Parathyroid adenoma (tissue), 2 donors: ENCODE results near the gene MME.

Source experiments
- H2AFZ ChIP-seq: fragments of 300-600 bp; sonication (generic); one replicate; pipeline ENCODE4 v1.7.0; 2017; ENCODE audit warnings: antibody characterized with exemption, mild to moderate bottlenecking
- H3K27ac ChIP-seq: fragments of 300-600 bp; sonication (generic); one replicate; pipeline ENCODE4 v1.7.0; 2017
- H3K27me3 ChIP-seq: fragments of 300-600 bp; sonication (generic); one replicate; pipeline ENCODE4 v1.7.0; 2017; ENCODE audit warnings: low read length; ENCODE audit not compliant: control insufficient read depth, insufficient read depth
- H3K36me3 ChIP-seq: fragments of 300-600 bp; sonication (generic); one replicate; pipeline ENCODE4 v1.7.0; 2017; ENCODE audit warnings: low read length; ENCODE audit not compliant: control insufficient read depth, insufficient read depth
- H3K4me1 ChIP-seq: fragments of 300-600 bp; sonication (generic); one replicate; pipeline ENCODE4 v1.7.0; 2017; ENCODE audit warnings: control low read depth
- H3K4me2 ChIP-seq: fragments of 300-600 bp; sonication (generic); one replicate; pipeline ENCODE4 v1.7.0; 2017; ENCODE audit warnings: low read length
- H3K4me3 ChIP-seq: fragments of 300-600 bp; sonication (generic); one replicate; pipeline ENCODE4 v1.7.0; 2017; ENCODE audit warnings: low read depth, low read length
- H3K79me2 ChIP-seq: fragments of 300-600 bp; sonication (generic); one replicate; pipeline ENCODE4 v1.7.0; 2017; ENCODE audit warnings: control low read depth
- H3K9ac ChIP-seq: fragments of 300-600 bp; sonication (generic); one replicate; pipeline ENCODE4 v1.7.0; 2017; ENCODE audit warnings: mild to moderate bottlenecking
- H3K9me3 ChIP-seq: fragments of 300-600 bp; sonication (generic); one replicate; pipeline ENCODE4 v1.7.0; 2017; ENCODE audit warnings: low read length; ENCODE audit not compliant: control insufficient read depth
- TF ChIP-seq, protein P1 (sequence below): fragments of 300-600 bp; sonication (generic); IDR thresholded peaks from one replicate; pipeline ENCODE4 v1.7.0; 2017; ENCODE audit warnings: antibody characterized with exemption, mild to moderate bottlenecking
- donor health status: primary hyperparathyroidism.

The MME gene

DNA sequence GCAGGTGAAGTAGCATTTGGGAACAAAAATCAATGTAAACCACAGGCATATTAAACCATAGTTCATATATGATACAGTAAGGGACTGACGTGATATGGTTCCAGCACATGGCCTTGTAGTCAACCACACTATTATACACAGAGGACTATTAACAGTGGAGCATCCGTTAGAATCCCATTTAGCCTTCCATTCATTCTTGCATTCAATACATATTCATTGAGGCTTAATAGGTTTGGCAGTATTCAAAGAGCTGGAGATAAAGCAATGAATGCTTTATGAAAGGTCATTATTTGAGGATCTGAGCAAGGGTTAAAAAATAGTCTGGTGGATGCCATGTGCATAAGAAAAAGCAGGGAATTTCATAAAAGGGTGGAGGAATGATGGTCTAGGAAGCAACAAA is 89.1 kb downstream of the MME start:
- Histone ChIP-seq H3K4me3 (no peak overlapping the region), H3K36me3 (no peaks in the 10 kb centered on the region), H3K79me2 (no peaks in the 10 kb centered on the region), H3K4me2 (no peak overlapping the region), H3K27me3 (no peaks in the 10 kb centered on the region), H3K9ac (no peak overlapping the region), H3K4me1 (no peaks in the 10 kb centered on the region), H2AFZ (no peak overlapping the region), H3K27ac (no peak overlapping the region), H3K9me3 (no peaks in the 10 kb centered on the region)
- TF ChIP-seq, protein P1, sequence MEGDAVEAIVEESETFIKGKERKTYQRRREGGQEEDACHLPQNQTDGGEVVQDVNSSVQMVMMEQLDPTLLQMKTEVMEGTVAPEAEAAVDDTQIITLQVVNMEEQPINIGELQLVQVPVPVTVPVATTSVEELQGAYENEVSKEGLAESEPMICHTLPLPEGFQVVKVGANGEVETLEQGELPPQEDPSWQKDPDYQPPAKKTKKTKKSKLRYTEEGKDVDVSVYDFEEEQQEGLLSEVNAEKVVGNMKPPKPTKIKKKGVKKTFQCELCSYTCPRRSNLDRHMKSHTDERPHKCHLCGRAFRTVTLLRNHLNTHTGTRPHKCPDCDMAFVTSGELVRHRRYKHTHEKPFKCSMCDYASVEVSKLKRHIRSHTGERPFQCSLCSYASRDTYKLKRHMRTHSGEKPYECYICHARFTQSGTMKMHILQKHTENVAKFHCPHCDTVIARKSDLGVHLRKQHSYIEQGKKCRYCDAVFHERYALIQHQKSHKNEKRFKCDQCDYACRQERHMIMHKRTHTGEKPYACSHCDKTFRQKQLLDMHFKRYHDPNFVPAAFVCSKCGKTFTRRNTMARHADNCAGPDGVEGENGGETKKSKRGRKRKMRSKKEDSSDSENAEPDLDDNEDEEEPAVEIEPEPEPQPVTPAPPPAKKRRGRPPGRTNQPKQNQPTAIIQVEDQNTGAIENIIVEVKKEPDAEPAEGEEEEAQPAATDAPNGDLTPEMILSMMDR = no peak

DNA sequence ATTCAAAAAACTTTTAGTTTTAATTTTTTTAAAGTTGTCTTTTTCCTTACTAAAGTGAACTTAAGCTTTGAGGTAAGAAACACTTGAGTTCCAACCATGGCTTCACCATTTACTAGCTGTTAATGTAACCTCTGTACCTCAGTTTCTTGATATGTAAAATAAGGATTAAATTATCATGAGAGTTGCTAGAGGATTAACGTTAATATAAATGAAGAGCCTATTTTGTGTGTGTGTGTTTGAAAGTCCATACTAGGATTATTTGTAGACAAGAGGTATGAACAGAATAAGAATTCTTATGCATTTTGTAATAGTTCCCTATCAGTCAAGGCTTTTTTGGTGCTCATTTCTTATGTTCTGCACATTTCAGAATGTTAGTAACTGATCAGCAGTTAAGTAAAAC is 93.7 kb downstream of the MME start:
- Histone ChIP-seq H2AFZ (no peak overlapping the region), H3K9ac (no peak overlapping the region), H3K4me2 (no peak overlapping the region), H3K27me3 (no peaks in the 10 kb centered on the region), H3K27ac (no peak overlapping the region), H3K4me3 (no peak overlapping the region), H3K9me3 (no peaks in the 10 kb centered on the region), H3K4me1 (no peaks in the 10 kb centered on the region), H3K79me2 (no peaks in the 10 kb centered on the region), H3K36me3 (no peaks in the 10 kb centered on the region)
- TF ChIP-seq, protein P1 = no peak

DNA sequence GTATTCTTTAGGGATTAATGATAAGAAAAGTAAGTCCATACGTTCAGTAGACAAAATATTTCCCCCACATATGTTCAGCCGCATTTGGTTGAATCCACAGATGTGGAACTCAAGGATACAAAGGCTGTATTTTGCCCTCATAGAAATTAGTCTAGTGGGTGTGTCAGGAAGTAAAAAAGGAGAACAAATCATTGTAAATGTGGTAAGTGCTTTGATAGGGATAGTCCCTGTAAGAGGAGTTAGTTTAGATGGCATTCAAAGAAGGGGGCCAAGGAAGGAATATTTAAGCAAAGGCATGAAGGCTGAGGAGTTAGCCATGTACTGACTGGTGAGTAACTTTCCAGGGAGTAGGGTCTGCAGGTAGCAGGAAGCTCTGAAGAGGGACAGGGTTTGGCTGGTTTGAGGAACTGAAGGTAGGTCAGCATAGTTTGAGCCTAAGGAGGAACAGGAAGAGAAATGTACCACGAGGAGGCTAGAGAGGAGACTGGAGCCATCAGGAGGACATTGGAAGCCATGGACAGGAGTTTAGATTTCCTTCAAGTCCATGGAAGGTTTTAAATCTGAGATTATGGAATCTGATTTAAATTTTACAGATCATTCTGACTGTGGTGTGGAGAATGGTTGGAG is 98.8 kb downstream of the MME start:
- H3K4me3 ChIP-seq = no peak overlapping the region
- H3K36me3 ChIP-seq = no peaks in the 10 kb centered on the region
- H3K4me2 ChIP-seq = no peak overlapping the region
- no peaks in the 10 kb centered on the region for H3K27me3 ChIP-seq
- no peaks in the 10 kb centered on the region for H3K4me1 ChIP-seq
- no peaks in the 10 kb centered on the region for H3K79me2 ChIP-seq
- H3K9me3 ChIP-seq = no peaks in the 10 kb centered on the region
- TF ChIP-seq, protein P1 = no peak
- H3K27ac ChIP-seq = no peak overlapping the region
- no peak overlapping the region for H2AFZ ChIP-seq
- no peak overlapping the region for H3K9ac ChIP-seq

DNA sequence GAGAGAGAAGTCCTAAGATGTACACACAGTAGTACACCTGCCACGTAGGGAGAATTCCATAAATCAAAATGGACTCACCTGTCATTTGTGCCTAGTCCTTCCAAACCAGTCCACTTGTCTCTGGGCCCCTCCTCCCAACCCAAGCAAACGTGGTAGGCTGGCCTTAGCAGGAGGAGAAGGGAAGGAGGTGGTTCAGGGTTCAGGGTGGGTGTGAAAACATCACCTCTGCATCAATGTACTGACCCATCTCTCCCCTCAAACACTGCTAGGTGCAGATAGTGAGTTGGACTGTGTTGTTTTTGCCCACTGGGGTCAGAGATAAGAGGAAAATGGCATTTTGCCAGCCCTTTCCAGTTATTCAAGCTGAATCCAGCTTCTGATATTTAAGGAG is 99.3 kb downstream of the MME start:
- no peaks in the 10 kb centered on the region for H3K4me1 ChIP-seq
- H3K36me3 ChIP-seq = no peaks in the 10 kb centered on the region
- H3K27me3 ChIP-seq = no peaks in the 10 kb centered on the region
- no peak overlapping the region for H3K4me3 ChIP-seq
- no peak overlapping the region for H3K4me2 ChIP-seq
- H3K9me3 ChIP-seq = no peaks in the 10 kb centered on the region
- no peak overlapping the region for H3K9ac ChIP-seq
- no peak overlapping the region for H3K27ac ChIP-seq
- H3K79me2 ChIP-seq = no peaks in the 10 kb centered on the region
- H2AFZ ChIP-seq = no peak overlapping the region
- TF ChIP-seq, protein P1 = no peak
